ENCODE measurements around the gene CNIH1.
"Not testable (repeated sequence)": the region's sequence is repeated elsewhere in the genome, so short reads cannot be mapped to it uniquely, and the experiment has no call there.

Gene CNIH1

GRCh38 chr14:54465654-54466053 lies 24.5 kb upstream of the CNIH1 start:
- FAIRE-seq = no peak

- no peak for FAIRE-seq
Observed at GRCh38 chr14:54462048-54462447, 20.9 kb upstream of the CNIH1 start.

- FAIRE-seq = no peak
Observed at GRCh38 chr14:54459106-54459505, 17.9 kb upstream of the CNIH1 start.

GRCh38 chr14:54458536-54458935 lies 17.4 kb upstream of the CNIH1 start:
- FAIRE-seq = not testable (repeated sequence)

GRCh38 chr14:54457609-54457996 lies 16.4 kb upstream of the CNIH1 start:
- FAIRE-seq = no peak

GRCh38 chr14:54456820-54457608 lies 15.8 kb upstream of the CNIH1 start:
- FAIRE-seq = peak; percentile 68

- no peak for FAIRE-seq
Observed at GRCh38 chr14:54455363-54455762, 14.2 kb upstream of the CNIH1 start.

GRCh38 chr14:54453990-54454389 lies 12.8 kb upstream of the CNIH1 start:
- not testable (repeated sequence) for FAIRE-seq

GRCh38 chr14:54453252-54453651 lies 12.1 kb upstream of the CNIH1 start:
- FAIRE-seq = no peak

- FAIRE-seq = no peak
Observed at GRCh38 chr14:54451961-54452360, 10.8 kb upstream of the CNIH1 start.

- no peak for FAIRE-seq
Observed at GRCh38 chr14:54451121-54451601, 10.0 kb upstream of the CNIH1 start.

- FAIRE-seq = no peak
Observed at GRCh38 chr14:54450535-54450934, 9.4 kb upstream of the CNIH1 start.

- FAIRE-seq = no peak
Observed at GRCh38 chr14:54447231-54447692, 6.1 kb upstream of the CNIH1 start.

- FAIRE-seq = no peak
Observed at GRCh38 chr14:54446161-54446693, 5.1 kb upstream of the CNIH1 start.

- no peak for FAIRE-seq
Observed at GRCh38 chr14:54444681-54445080, 3.5 kb upstream of the CNIH1 start.

GRCh38 chr14:54443981-54444380 lies 2.8 kb upstream of the CNIH1 start:
- FAIRE-seq = no peak

GRCh38 chr14:54442961-54443360 lies 1.8 kb upstream of the CNIH1 start:
- not testable (repeated sequence) for FAIRE-seq

- no peak for FAIRE-seq
Observed at GRCh38 chr14:54440476-54440872, 700 bp downstream of the CNIH1 start.

GRCh38 chr14:54440037-54440436 lies 1.1 kb downstream of the CNIH1 start:
- no peak for FAIRE-seq

GRCh38 chr14:54438703-54439102 lies 2.5 kb downstream of the CNIH1 start:
- FAIRE-seq = no peak

- not testable (repeated sequence) for FAIRE-seq
Observed at GRCh38 chr14:54437954-54438353, 3.2 kb downstream of the CNIH1 start.

GRCh38 chr14:54435500-54435981 lies 5.6 kb downstream of the CNIH1 start:
- FAIRE-seq = no peak

- FAIRE-seq = no peak
Observed at GRCh38 chr14:54428527-54428926, 12.6 kb downstream of the CNIH1 start.

- no peak for FAIRE-seq
Observed at GRCh38 chr14:54427871-54428270, 13.3 kb downstream of the CNIH1 start.
